ENCODE data around the gene SH3RF2.

Gene SH3RF2

GRCh38 chr5:145922059-145922458, 14.3 kb upstream of the SH3RF2 start:
- H3F3A ChIP-seq (ENCODE audit: insufficient read depth, low read length): no peaks in the 10 kb centered on the region
- no peak for DNase-seq
- TF ChIP-seq CTCF (IDR thresholded peaks at IDR 0.05; ENCODE audit: low read length) (no peak), EZH2 (optimal IDR thresholded peaks at IDR 0.05; ENCODE audit: low read depth, low read length) (no peak)

GRCh38 chr5:145923405-145923804, 13.0 kb upstream of the SH3RF2 start:
- no peak overlapping the region for H3K27ac ChIP-seq (ENCODE audit: low read length)
- H2AFZ ChIP-seq (ENCODE audit: low read length): no peak overlapping the region
- H3K4me2 ChIP-seq (ENCODE audit: low read depth, low read length): no peak overlapping the region
- H3K79me2 ChIP-seq (ENCODE audit: low read length): no peaks in the 10 kb centered on the region
- no peaks in the 10 kb centered on the region for H3K9me2 ChIP-seq (replicated peaks; ENCODE audit: insufficient read depth, low read length)
- no peaks in the 10 kb centered on the region for H3K27me3 ChIP-seq (replicated peaks; ENCODE audit: insufficient read depth, low read length)
- H3F3A ChIP-seq (ENCODE audit: insufficient read depth, low read length): no peaks in the 10 kb centered on the region
- H3K36me3 ChIP-seq (replicated peaks; ENCODE audit: insufficient read depth, low read length): no peaks in the 10 kb centered on the region
- no peaks in the 10 kb centered on the region for H4K20me1 ChIP-seq (ENCODE audit: insufficient read depth, low read length)
- no peaks in the 10 kb centered on the region for H3K9me3 ChIP-seq (replicated peaks; ENCODE audit: insufficient read depth, low read length)
- DNase-seq: no peak
- H3K9ac ChIP-seq (ENCODE audit: low read length): no peak overlapping the region
- H3K4me3 ChIP-seq (ENCODE audit: low read length): no peak overlapping the region
- TF ChIP-seq EZH2 (optimal IDR thresholded peaks at IDR 0.05; ENCODE audit: low read depth, low read length): no peak
- no peak for TF ChIP-seq CTCF (IDR thresholded peaks at IDR 0.05; ENCODE audit: low read length)
- H3K4me1 ChIP-seq (ENCODE audit: low read length): no peaks in the 10 kb centered on the region

More at GRCh38 chr5:145922059-145922458, 14.3 kb upstream of the SH3RF2 start:
- Histone ChIP-seq H3K9ac (ENCODE audit: low read length) (no peak overlapping the region), H3K4me3 (ENCODE audit: low read length) (no peak overlapping the region), H3K4me1 (ENCODE audit: low read length) (no peaks in the 10 kb centered on the region), H3K9me3 (replicated peaks; ENCODE audit: insufficient read depth, low read length) (no peaks in the 10 kb centered on the region), H3K27ac (ENCODE audit: low read length) (no peak overlapping the region), H3K4me2 (ENCODE audit: low read depth, low read length) (no peak overlapping the region), H3K79me2 (ENCODE audit: low read length) (no peaks in the 10 kb centered on the region), H3K9me2 (replicated peaks; ENCODE audit: insufficient read depth, low read length) (no peaks in the 10 kb centered on the region), H3K36me3 (replicated peaks; ENCODE audit: insufficient read depth, low read length) (no peaks in the 10 kb centered on the region), H4K20me1 (ENCODE audit: insufficient read depth, low read length) (no peaks in the 10 kb centered on the region), H2AFZ (ENCODE audit: low read length) (no peak overlapping the region), H3K27me3 (replicated peaks; ENCODE audit: insufficient read depth, low read length) (no peaks in the 10 kb centered on the region)

- no peaks in the 10 kb centered on the region for H3K79me2 ChIP-seq (ENCODE audit: low read length)
- no peaks in the 10 kb centered on the region for H3F3A ChIP-seq (ENCODE audit: insufficient read depth, low read length)
- no peaks in the 10 kb centered on the region for H3K36me3 ChIP-seq (replicated peaks; ENCODE audit: insufficient read depth, low read length)
- no peak overlapping the region for H3K4me3 ChIP-seq (ENCODE audit: low read length)
- TF ChIP-seq EZH2 (optimal IDR thresholded peaks at IDR 0.05; ENCODE audit: low read depth, low read length) (no peak), CTCF (IDR thresholded peaks at IDR 0.05; ENCODE audit: low read length) (no peak), EZH2phosphoT487 (IDR thresholded peaks at IDR 0.05; ENCODE audit: low read length) (no peak)
- H3K27me3 ChIP-seq (replicated peaks; ENCODE audit: insufficient read depth, low read length): no peaks in the 10 kb centered on the region
- DNase-seq: no peak
- H3K27ac ChIP-seq (ENCODE audit: low read length): no peak overlapping the region
- H3K4me2 ChIP-seq (ENCODE audit: low read depth, low read length): no peak overlapping the region
- no peak overlapping the region for H3K9ac ChIP-seq (ENCODE audit: low read length)
- no peak overlapping the region for H2AFZ ChIP-seq (ENCODE audit: low read length)
- H3K9me3 ChIP-seq (replicated peaks; ENCODE audit: insufficient read depth, low read length): no peaks in the 10 kb centered on the region
- no peaks in the 10 kb centered on the region for H3K4me1 ChIP-seq (ENCODE audit: low read length)
- no peaks in the 10 kb centered on the region for H3K9me2 ChIP-seq (replicated peaks; ENCODE audit: insufficient read depth, low read length)
- H4K20me1 ChIP-seq (ENCODE audit: insufficient read depth, low read length): no peaks in the 10 kb centered on the region
These were observed 11.5 kb upstream of the SH3RF2 start for GRCh38 chr5:145924849-145925248.
